ENCODE data around the gene PCP4.

Gene PCP4

DNA sequence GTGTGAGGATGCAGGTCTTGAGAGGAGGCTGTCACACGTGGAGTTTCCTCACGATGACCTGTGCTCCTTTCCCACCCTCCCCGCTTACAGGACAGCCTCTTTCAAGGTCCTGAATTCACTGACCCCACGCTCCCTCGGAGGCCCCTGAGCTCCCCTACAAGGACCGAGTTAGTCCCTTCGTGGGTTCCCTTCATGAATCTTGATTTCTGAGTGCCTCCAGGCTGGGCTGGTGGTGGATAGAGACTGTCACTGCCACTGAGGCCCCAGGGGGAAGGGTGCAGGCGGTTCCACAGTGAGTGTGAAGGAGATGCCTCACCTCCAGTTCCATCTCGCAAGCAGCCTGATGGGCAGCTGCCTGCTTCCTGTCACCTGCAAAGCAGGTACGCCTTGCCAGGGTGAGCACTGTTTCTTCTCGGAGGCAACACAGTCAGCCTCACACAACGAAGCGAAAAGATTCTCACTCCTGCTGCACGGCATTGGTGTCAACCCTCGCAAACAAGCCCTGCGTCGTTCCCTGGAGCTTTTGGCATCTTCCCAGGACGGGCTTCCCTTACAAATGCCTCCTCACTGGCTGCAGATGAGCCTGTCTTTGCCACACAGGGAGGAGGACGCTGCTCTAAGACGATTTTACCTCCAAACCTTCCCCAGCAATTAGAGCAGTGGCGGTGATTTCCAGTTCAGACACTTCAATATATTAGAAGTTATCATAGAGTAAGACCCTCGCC lies 26.7 kb upstream of the PCP4 start:
- in situ Hi-C loops (cut with MboI; ENCODE audit: low pct_unique_long_range_greater_than_20kb, low sequenced_read_pairs, unreplicated experiment), result no loop called here
- DNase-seq (ENCODE audit: low spot score), result no peak
- TF ChIP-seq CTCF (IDR thresholded peaks at IDR 0.05; ENCODE audit: extremely low read depth, insufficient read depth, missing control alignments), result no peak

GRCh38 chr21:39842741-39843459 lies 24.3 kb upstream of the PCP4 start:
- no peak for DNase-seq (ENCODE audit: low spot score)
- in situ Hi-C loops (cut with MboI; ENCODE audit: low pct_unique_long_range_greater_than_20kb, low sequenced_read_pairs, unreplicated experiment), result no loop called here
- TF ChIP-seq CTCF (IDR thresholded peaks at IDR 0.05; ENCODE audit: extremely low read depth, insufficient read depth, missing control alignments), result no peak

DNA sequence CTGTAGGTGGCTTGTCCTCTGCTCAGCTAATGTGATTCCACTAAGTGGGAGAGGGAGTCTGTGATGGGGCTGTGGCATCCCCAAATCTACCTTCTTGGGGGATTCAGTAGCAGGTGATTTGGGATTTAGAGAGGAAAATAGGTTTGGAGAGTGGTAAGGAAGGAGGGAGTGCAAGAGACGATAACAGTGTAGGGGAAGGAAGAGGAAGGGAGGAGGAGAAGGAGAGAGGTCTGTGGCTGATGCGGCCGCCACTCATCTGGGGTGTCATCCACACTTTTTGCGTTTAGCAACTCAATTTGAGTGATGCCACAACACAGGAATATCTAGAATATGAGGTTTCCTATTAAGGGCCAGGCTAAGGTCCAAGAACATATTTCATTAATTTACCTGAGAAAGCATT lies 23.8 kb upstream of the PCP4 start:
- in situ Hi-C loops (cut with MboI; ENCODE audit: low pct_unique_long_range_greater_than_20kb, low sequenced_read_pairs, unreplicated experiment), result no loop called here
- no peak for DNase-seq (ENCODE audit: low spot score)
- no peak for TF ChIP-seq CTCF (IDR thresholded peaks at IDR 0.05; ENCODE audit: extremely low read depth, insufficient read depth, missing control alignments)

- TF ChIP-seq CTCF (IDR thresholded peaks at IDR 0.05; ENCODE audit: extremely low read depth, insufficient read depth, missing control alignments), result no peak
- DNase-seq (ENCODE audit: low spot score), result no peak
- in situ Hi-C loops (cut with MboI; ENCODE audit: low pct_unique_long_range_greater_than_20kb, low sequenced_read_pairs, unreplicated experiment), result no loop called here
Observed at GRCh38 chr21:39843916-39844315, 23.3 kb upstream of the PCP4 start.

GRCh38 chr21:39845571-39846130 lies 21.6 kb upstream of the PCP4 start:
- in situ Hi-C loops (cut with MboI; ENCODE audit: low pct_unique_long_range_greater_than_20kb, low sequenced_read_pairs, unreplicated experiment), result no loop called here
- no peak for TF ChIP-seq CTCF (IDR thresholded peaks at IDR 0.05; ENCODE audit: extremely low read depth, insufficient read depth, missing control alignments)
- no peak for DNase-seq (ENCODE audit: low spot score)

GRCh38 chr21:39847877-39848276 lies 19.4 kb upstream of the PCP4 start:
- no peak for TF ChIP-seq CTCF (IDR thresholded peaks at IDR 0.05; ENCODE audit: extremely low read depth, insufficient read depth, missing control alignments)
- DNase-seq (ENCODE audit: low spot score), result no peak
- in situ Hi-C loops (cut with MboI; ENCODE audit: low pct_unique_long_range_greater_than_20kb, low sequenced_read_pairs, unreplicated experiment), result no loop called here
